ENCODE results near the gene ZBTB40.

The ZBTB40 gene

DNA sequence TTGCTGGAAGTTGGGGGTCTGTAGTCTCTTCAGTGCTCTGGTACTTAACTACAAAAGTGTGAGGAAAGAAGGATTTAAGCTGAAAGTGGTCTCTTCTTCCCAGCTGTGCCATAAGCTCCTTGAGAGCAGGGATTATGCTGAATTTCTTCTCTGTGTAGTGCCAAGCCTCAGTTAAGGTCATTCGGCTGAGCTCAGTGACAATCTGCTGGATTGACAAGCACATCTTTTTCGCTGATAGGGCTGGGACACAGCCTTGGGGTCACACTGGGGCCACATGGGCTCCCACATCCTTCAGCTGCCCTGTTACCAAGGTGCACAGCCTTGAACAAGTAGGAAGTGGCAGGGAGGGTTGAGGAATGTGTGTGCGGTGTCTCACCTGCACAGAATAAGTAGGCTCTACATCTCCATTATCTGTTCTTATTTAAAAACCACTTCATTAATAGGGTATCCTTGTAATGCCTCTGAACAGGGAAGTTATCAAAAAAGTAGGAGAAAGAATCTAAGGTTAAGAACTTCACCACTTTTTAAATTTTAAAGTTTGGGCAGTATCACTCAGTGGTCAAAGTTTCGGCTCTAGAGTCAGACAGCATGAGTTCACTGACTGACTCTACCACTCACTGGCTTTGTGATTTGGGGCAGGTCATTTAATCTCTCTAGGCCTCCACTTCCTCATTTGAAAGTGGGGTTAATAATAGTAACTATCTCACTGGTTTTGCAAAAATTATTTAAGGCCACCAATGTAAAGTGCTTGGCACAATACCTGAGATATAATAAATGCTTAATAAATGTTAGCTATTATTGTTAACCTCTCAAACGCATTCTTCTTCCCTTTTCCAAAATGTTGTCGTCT, 10.3 kb downstream of the ZBTB40 start:
- Histone ChIP-seq H3K27me3 (ENCODE audit: insufficient read depth, low read length) (no peaks in the 10 kb centered on the region), H3K36me3 (ENCODE audit: insufficient read depth, low read length) (no peaks in the 10 kb centered on the region), H3K9me3 (ENCODE audit: low read length) (no peaks in the 10 kb centered on the region), H3K4me3 (ENCODE audit: low read length) (no peak overlapping the region), H2AFZ (ENCODE audit: low read depth, low read length) (no peak overlapping the region), H3K4me1 (ENCODE audit: insufficient read depth, low read length) (no peaks in the 10 kb centered on the region)

- no peaks in the 10 kb centered on the region for H3K4me1 ChIP-seq (ENCODE audit: insufficient read depth, low read length)
- H2AFZ ChIP-seq (ENCODE audit: low read depth, low read length): no peak overlapping the region
- H3K9me3 ChIP-seq (ENCODE audit: low read length): no peaks in the 10 kb centered on the region
- H3K27me3 ChIP-seq (ENCODE audit: insufficient read depth, low read length): no peaks in the 10 kb centered on the region
- no peak overlapping the region for H3K4me3 ChIP-seq (ENCODE audit: low read length)
- no peaks in the 10 kb centered on the region for H3K36me3 ChIP-seq (ENCODE audit: insufficient read depth, low read length)
Measured at GRCh38 chr1:22462928-22463327, 11.3 kb downstream of the ZBTB40 start.

DNA sequence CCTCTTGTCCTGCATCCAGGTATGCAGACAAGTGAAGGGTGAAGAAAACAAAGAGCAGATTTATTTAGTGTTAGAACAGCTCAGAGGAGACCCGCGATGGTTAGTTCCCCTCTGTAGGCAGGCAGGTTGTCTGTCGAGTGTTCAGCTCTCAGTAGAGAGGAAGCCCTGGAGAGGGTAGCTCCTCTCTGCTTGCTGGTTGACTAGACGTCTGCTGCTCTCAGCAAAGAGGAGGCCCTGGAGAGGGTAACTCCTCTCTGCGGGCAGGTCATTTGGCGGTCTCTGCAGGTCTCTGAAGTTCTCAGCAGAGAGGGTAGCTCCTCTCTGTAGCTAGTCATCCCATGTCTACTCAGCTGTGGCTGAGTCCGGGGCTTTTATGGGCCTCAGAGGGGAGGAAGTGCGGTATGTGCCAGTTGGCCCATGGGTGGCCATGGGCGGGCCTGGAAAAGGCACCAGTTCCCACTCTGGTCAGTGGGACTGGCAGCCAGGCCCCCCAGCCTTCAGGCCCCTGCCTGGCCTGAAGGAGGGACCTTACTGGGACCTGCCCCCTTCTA, 13.4 kb downstream of the ZBTB40 start:
- H3K4me1 ChIP-seq (ENCODE audit: insufficient read depth, low read length): no peaks in the 10 kb centered on the region
- H2AFZ ChIP-seq (ENCODE audit: low read depth, low read length): no peak overlapping the region
- no peaks in the 10 kb centered on the region for H3K27me3 ChIP-seq (ENCODE audit: insufficient read depth, low read length)
- H3K36me3 ChIP-seq (ENCODE audit: insufficient read depth, low read length): no peaks in the 10 kb centered on the region
- no peak overlapping the region for H3K4me3 ChIP-seq (ENCODE audit: low read length)
- no peaks in the 10 kb centered on the region for H3K9me3 ChIP-seq (ENCODE audit: low read length)

DNA sequence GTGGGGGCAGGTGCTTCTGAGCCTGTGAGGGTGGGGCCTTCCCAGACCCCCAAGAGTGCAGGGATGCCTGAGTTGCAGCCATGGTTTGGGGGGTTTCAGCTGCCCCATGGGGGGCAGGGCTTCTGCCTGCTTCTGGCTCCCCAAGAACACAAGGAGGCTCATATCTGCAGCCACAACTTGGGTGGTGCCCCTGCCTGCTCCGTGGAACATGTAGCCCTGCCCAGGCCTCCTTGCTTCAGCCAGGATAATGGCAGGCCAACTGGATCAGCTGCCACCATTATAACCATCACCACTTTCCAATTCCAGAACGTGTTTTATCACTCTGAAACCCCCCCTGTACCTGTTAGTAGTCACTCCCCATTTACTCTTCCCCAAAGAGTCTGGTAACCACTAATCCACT, 14.0 kb downstream of the ZBTB40 start:
- Histone ChIP-seq H2AFZ (ENCODE audit: low read depth, low read length) (no peak overlapping the region), H3K4me1 (ENCODE audit: insufficient read depth, low read length) (no peaks in the 10 kb centered on the region), H3K9me3 (ENCODE audit: low read length) (no peaks in the 10 kb centered on the region), H3K27me3 (ENCODE audit: insufficient read depth, low read length) (no peaks in the 10 kb centered on the region), H3K4me3 (ENCODE audit: low read length) (no peak overlapping the region), H3K36me3 (ENCODE audit: insufficient read depth, low read length) (no peaks in the 10 kb centered on the region)

- Histone ChIP-seq H3K27me3 (ENCODE audit: insufficient read depth, low read length) (no peaks in the 10 kb centered on the region), H3K4me3 (ENCODE audit: low read length) (no peak overlapping the region), H3K9me3 (ENCODE audit: low read length) (no peaks in the 10 kb centered on the region), H2AFZ (ENCODE audit: low read depth, low read length) (no peak overlapping the region), H3K36me3 (ENCODE audit: insufficient read depth, low read length) (no peaks in the 10 kb centered on the region), H3K4me1 (ENCODE audit: insufficient read depth, low read length) (no peaks in the 10 kb centered on the region)
Measured at GRCh38 chr1:22470227-22470626, 18.6 kb downstream of the ZBTB40 start.

- no peak overlapping the region for H2AFZ ChIP-seq (ENCODE audit: low read depth, low read length)
- H3K4me3 ChIP-seq (ENCODE audit: low read length): no peak overlapping the region
- H3K4me1 ChIP-seq (ENCODE audit: insufficient read depth, low read length): no peaks in the 10 kb centered on the region
- no peaks in the 10 kb centered on the region for H3K9me3 ChIP-seq (ENCODE audit: low read length)
- no peaks in the 10 kb centered on the region for H3K36me3 ChIP-seq (ENCODE audit: insufficient read depth, low read length)
- no peaks in the 10 kb centered on the region for H3K27me3 ChIP-seq (ENCODE audit: insufficient read depth, low read length)
Measured at GRCh38 chr1:22471078-22471477, 19.4 kb downstream of the ZBTB40 start.

DNA sequence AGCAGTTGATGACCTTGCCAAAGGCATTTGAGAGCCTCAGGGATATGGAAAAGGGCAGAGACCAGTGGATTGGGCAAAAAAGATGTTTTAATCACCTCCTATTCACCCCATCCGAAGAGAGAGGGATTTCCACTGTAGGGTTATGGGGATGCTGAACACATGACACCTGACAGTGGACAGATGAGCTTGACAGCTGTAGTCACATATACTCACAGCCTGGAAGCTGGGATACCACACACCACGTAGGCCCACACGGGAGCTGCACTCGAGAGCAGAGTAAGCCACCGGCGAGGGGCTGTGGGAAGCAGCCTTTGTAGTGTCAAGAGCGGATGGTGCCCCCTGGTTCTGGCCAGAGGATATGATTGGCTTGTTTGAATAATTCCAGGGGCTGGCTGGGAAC, 20.0 kb downstream of the ZBTB40 start:
- Histone ChIP-seq H3K27me3 (ENCODE audit: insufficient read depth, low read length) (no peaks in the 10 kb centered on the region), H3K4me1 (ENCODE audit: insufficient read depth, low read length) (no peaks in the 10 kb centered on the region), H3K9me3 (ENCODE audit: low read length) (no peaks in the 10 kb centered on the region), H3K36me3 (ENCODE audit: insufficient read depth, low read length) (no peaks in the 10 kb centered on the region), H2AFZ (ENCODE audit: low read depth, low read length) (no peak overlapping the region), H3K4me3 (ENCODE audit: low read length) (no peak overlapping the region)

- H3K4me1 ChIP-seq (ENCODE audit: insufficient read depth, low read length): no peaks in the 10 kb centered on the region
- no peak overlapping the region for H3K4me3 ChIP-seq (ENCODE audit: low read length)
- no peaks in the 10 kb centered on the region for H3K9me3 ChIP-seq (ENCODE audit: low read length)
- no peaks in the 10 kb centered on the region for H3K27me3 ChIP-seq (ENCODE audit: insufficient read depth, low read length)
- H2AFZ ChIP-seq (ENCODE audit: low read depth, low read length): no peak overlapping the region
- H3K36me3 ChIP-seq (ENCODE audit: insufficient read depth, low read length): no peaks in the 10 kb centered on the region
Measured at GRCh38 chr1:22472596-22472995, 20.9 kb downstream of the ZBTB40 start.

DNA sequence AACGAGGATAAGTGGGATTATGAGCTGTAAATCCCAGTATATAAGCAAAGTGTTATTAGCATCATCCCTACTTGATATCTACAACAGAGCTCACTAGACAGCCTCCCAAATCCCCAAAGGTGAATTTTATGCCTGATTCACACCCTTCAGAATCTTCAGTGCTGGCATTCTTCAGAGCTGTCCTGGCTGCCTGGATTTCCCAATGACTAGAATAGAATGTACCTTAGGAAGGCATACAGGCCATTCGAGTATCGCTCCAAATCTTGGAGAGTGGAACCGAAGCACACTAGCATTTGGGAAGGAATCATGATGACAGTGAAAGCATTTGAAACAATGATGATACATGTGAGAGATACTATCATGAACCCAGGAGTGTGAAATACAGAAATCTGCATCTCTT, 22.3 kb downstream of the ZBTB40 start:
- Histone ChIP-seq H3K4me3 (ENCODE audit: low read length) (no peak overlapping the region), H3K27me3 (ENCODE audit: insufficient read depth, low read length) (no peaks in the 10 kb centered on the region), H3K4me1 (ENCODE audit: insufficient read depth, low read length) (no peaks in the 10 kb centered on the region), H2AFZ (ENCODE audit: low read depth, low read length) (no peak overlapping the region), H3K9me3 (ENCODE audit: low read length) (peaks cover under 1% of the 10 kb centered on the region), H3K36me3 (ENCODE audit: insufficient read depth, low read length) (no peaks in the 10 kb centered on the region)

DNA sequence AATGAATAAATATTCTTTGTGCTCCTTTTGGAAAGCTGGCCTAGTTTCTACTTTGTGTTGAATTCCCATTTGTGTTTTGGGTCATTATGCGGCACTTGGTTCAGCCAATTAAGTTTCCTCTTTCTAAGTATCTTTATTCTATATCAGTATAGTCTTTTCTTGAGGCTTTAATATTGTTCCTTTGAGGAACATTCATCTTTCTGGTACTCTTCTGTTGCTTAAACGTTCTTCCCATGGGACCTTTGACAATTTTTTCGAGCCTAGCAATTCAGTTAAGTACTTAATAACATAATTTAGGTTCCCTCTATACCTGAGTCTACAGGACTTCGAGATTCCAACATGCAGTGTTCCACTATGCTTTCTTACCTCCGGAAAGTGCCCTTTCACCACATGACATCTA, 24.9 kb downstream of the ZBTB40 start:
- no peaks in the 10 kb centered on the region for H3K4me1 ChIP-seq (ENCODE audit: insufficient read depth, low read length)
- no peak overlapping the region for H3K4me3 ChIP-seq (ENCODE audit: low read length)
- H2AFZ ChIP-seq (ENCODE audit: low read depth, low read length): no peak overlapping the region
- no peaks in the 10 kb centered on the region for H3K27me3 ChIP-seq (ENCODE audit: insufficient read depth, low read length)
- peaks cover 2% of the 10 kb centered on the region for H3K9me3 ChIP-seq (ENCODE audit: low read length)
- H3K36me3 ChIP-seq (ENCODE audit: insufficient read depth, low read length): no peaks in the 10 kb centered on the region

GRCh38 chr1:22483121-22483520, 31.5 kb downstream of the ZBTB40 start:
- H2AFZ ChIP-seq (ENCODE audit: low read depth, low read length): no peak overlapping the region
- H3K4me1 ChIP-seq (ENCODE audit: insufficient read depth, low read length): no peaks in the 10 kb centered on the region
- H3K9me3 ChIP-seq (ENCODE audit: low read length): peaks cover 7% of the 10 kb centered on the region
- H3K27me3 ChIP-seq (ENCODE audit: insufficient read depth, low read length): no peaks in the 10 kb centered on the region
- H3K4me3 ChIP-seq (ENCODE audit: low read length): no peak overlapping the region
- no peaks in the 10 kb centered on the region for H3K36me3 ChIP-seq (ENCODE audit: insufficient read depth, low read length)

- H3K4me3 ChIP-seq (ENCODE audit: low read length): no peak overlapping the region
- peaks cover 4% of the 10 kb centered on the region for H3K9me3 ChIP-seq (ENCODE audit: low read length)
- H2AFZ ChIP-seq (ENCODE audit: low read depth, low read length): no peak overlapping the region
- H3K36me3 ChIP-seq (ENCODE audit: insufficient read depth, low read length): no peaks in the 10 kb centered on the region
- no peaks in the 10 kb centered on the region for H3K27me3 ChIP-seq (ENCODE audit: insufficient read depth, low read length)
- H3K4me1 ChIP-seq (ENCODE audit: insufficient read depth, low read length): no peaks in the 10 kb centered on the region
Measured at GRCh38 chr1:22484706-22485345, 33.2 kb downstream of the ZBTB40 start.

GRCh38 chr1:22485431-22485830, 33.8 kb downstream of the ZBTB40 start:
- no peak overlapping the region for H2AFZ ChIP-seq (ENCODE audit: low read depth, low read length)
- H3K9me3 ChIP-seq (ENCODE audit: low read length): peaks cover 4% of the 10 kb centered on the region
- H3K36me3 ChIP-seq (ENCODE audit: insufficient read depth, low read length): no peaks in the 10 kb centered on the region
- no peaks in the 10 kb centered on the region for H3K27me3 ChIP-seq (ENCODE audit: insufficient read depth, low read length)
- H3K4me3 ChIP-seq (ENCODE audit: low read length): no peak overlapping the region
- H3K4me1 ChIP-seq (ENCODE audit: insufficient read depth, low read length): no peaks in the 10 kb centered on the region
